ENCODE measurements around the gene CPEB2. TPM values are rescaled to one million over a fixed set of nuclear protein-coding genes. Genes with fewer than 3 reads are reported as not detected.

CPEB2 gene
- total and polyA plus RNA-seq, 9 of the 15 experiments (the other 6 are each of a cell fraction or from before 2014, with no cell fraction given) = 0.39 to 3.0 (median 1.4) TPM

DNA sequence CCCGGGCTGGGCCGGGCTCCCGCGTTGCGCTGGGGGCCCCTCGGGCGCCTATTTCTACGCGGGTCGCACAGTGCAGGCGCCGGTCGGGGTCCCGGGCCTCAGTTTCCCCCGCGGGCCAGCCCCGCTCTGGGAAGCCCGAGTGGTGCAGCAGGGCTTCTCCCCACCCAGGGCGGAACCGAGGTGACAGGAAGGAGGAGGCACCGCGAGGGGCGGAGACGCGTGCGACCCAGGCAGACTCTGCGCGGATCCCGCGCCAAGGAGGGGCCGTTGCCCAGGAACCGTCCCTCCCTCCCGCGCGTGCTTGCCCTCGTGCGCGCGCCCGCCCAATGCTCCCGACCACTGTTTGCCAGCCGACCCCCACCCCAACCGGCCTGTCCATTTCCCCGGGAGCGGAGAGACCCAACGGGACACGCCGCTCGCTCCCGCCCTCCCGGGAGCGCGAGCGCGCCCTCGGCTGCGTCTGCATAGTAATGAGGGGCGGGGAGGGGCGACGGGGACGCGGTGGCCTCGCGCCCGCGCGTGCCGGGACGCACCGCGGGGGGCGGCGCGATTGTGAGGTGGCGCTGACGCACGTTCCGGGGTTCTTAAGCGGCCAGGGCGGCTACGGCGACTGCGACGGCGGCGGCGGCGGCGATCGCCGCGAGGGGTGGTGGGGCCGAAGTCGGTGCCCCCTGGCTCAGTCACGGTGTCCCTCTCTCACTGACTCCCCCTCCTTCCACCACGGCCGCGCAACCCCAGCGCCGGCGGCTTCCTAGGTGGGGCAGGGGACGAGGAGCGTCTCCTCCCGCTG, at the start of gene CPEB2 (continued):
- TF ChIP-seq, protein P1, sequence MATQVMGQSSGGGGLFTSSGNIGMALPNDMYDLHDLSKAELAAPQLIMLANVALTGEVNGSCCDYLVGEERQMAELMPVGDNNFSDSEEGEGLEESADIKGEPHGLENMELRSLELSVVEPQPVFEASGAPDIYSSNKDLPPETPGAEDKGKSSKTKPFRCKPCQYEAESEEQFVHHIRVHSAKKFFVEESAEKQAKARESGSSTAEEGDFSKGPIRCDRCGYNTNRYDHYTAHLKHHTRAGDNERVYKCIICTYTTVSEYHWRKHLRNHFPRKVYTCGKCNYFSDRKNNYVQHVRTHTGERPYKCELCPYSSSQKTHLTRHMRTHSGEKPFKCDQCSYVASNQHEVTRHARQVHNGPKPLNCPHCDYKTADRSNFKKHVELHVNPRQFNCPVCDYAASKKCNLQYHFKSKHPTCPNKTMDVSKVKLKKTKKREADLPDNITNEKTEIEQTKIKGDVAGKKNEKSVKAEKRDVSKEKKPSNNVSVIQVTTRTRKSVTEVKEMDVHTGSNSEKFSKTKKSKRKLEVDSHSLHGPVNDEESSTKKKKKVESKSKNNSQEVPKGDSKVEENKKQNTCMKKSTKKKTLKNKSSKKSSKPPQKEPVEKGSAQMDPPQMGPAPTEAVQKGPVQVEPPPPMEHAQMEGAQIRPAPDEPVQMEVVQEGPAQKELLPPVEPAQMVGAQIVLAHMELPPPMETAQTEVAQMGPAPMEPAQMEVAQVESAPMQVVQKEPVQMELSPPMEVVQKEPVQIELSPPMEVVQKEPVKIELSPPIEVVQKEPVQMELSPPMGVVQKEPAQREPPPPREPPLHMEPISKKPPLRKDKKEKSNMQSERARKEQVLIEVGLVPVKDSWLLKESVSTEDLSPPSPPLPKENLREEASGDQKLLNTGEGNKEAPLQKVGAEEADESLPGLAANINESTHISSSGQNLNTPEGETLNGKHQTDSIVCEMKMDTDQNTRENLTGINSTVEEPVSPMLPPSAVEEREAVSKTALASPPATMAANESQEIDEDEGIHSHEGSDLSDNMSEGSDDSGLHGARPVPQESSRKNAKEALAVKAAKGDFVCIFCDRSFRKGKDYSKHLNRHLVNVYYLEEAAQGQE (IDR thresholded peaks at IDR 0.05; ENCODE audit: borderline replicate concordance) = no peak
- TF ChIP-seq, protein P1 (CRISPR knock-in tag; IDR thresholded peaks at IDR 0.05; ENCODE audit: low read depth) = no peak; the same call in 1 of the 2 replicates
- 0 out of 2 replicates have a peak, but pooled peaks have one; percentile 10 for TF ChIP-seq NFE2 (IDR thresholded peaks at IDR 0.05; ENCODE audit: low read depth)
- no peak for TF ChIP-seq FOS (IDR thresholded peaks at IDR 0.05; ENCODE audit: extremely low read depth, insufficient read length)
- TF ChIP-seq, protein P2, sequence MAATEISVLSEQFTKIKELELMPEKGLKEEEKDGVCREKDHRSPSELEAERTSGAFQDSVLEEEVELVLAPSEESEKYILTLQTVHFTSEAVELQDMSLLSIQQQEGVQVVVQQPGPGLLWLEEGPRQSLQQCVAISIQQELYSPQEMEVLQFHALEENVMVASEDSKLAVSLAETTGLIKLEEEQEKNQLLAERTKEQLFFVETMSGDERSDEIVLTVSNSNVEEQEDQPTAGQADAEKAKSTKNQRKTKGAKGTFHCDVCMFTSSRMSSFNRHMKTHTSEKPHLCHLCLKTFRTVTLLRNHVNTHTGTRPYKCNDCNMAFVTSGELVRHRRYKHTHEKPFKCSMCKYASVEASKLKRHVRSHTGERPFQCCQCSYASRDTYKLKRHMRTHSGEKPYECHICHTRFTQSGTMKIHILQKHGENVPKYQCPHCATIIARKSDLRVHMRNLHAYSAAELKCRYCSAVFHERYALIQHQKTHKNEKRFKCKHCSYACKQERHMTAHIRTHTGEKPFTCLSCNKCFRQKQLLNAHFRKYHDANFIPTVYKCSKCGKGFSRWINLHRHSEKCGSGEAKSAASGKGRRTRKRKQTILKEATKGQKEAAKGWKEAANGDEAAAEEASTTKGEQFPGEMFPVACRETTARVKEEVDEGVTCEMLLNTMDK (IDR thresholded peaks at IDR 0.05; ENCODE audit: borderline replicate concordance, insufficient read depth, low read depth, low read length, poor library complexity, severe bottlenecking) = no peak
- TF ChIP-seq ZFP36 (IDR thresholded peaks at IDR 0.05; ENCODE audit: low read depth, low read length, partially characterized antibody) = no peak
- TF ChIP-seq DPF2 (IDR thresholded peaks at IDR 0.05) = no peak
- TF ChIP-seq, protein P3, sequence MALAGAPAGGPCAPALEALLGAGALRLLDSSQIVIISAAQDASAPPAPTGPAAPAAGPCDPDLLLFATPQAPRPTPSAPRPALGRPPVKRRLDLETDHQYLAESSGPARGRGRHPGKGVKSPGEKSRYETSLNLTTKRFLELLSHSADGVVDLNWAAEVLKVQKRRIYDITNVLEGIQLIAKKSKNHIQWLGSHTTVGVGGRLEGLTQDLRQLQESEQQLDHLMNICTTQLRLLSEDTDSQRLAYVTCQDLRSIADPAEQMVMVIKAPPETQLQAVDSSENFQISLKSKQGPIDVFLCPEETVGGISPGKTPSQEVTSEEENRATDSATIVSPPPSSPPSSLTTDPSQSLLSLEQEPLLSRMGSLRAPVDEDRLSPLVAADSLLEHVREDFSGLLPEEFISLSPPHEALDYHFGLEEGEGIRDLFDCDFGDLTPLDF (CRISPR knock-in tag; IDR thresholded peaks at IDR 0.05) = peak; percentile 58; the same call in 1 of the 2 replicates
- TF ChIP-seq CHAMP1 (IDR thresholded peaks at IDR 0.05) = no peak
- TF ChIP-seq YBX1 (IDR thresholded peaks at IDR 0.05) = no peak
- TF ChIP-seq HNRNPL (IDR thresholded peaks at IDR 0.05; ENCODE audit: low read depth, low read length) = peak; percentile 80
- TF ChIP-seq KAT7 (CRISPR knock-in tag; IDR thresholded peaks at IDR 0.05; ENCODE audit: borderline replicate concordance) = no peak
- TF ChIP-seq ZNF696 (CRISPR knock-in tag; conservative IDR thresholded peaks at IDR 0.05) = no peak
- TF ChIP-seq PURB (CRISPR knock-in tag; IDR thresholded peaks at IDR 0.05; ENCODE audit: low read depth) = no peak
